AG04450 (cell line): ENCODE results near the gene CEP89. TPM values are rescaled to one million over a fixed set of nuclear protein-coding genes. Genes with fewer than 3 reads are reported as not detected.

Experiments
- polyA plus RNA-seq: library from polyadenylated mRNA; depleted of rRNA; stranded (reverse); fragments of >200 nt; gene quantifications from 2 replicates; pipeline ENCODE4 v1.2.3, GENCODE V29; 2011; rRNA removed
- small RNA-seq: library from RNA; depleted of rRNA; stranded (forward); fragments of <200 nt; gene quantifications from one replicate; pipeline ENCODE3, GENCODE V24; 2012; ENCODE audit warnings: low read depth; ENCODE audit not compliant: insufficient read length

The CEP89 gene
- polyA plus RNA-seq, 1 experiment: 12.3 TPM

Small RNA genes within 50 kb of the gene (small RNA-seq; reads per million reads assigned to genes)
- gene RN7SKP22: not detected

Other genes with a start within 250 kb of the CEP89 start
- gene SLC7A9, start 102.2 kb downstream of the CEP89 start, polyA plus RNA-seq: 0.15 TPM in 1 of 2 replicates, not detected in the other
- 1.6 and 1.8 TPM in 2 replicates for gene FAAP24, start 284 bp upstream of the CEP89 start, polyA plus RNA-seq
- gene RHPN2, start 92.9 kb upstream of the CEP89 start, polyA plus RNA-seq: 4.8 and 5.3 TPM in 2 replicates
- 7.0 and 7.9 TPM in 2 replicates for gene GPATCH1, start 109.2 kb upstream of the CEP89 start, polyA plus RNA-seq
- not detected in 2 replicates for gene WDR88, start 160.2 kb upstream of the CEP89 start, polyA plus RNA-seq
- 9.5 and 15.8 TPM in 2 replicates for gene LRP3, start 222.4 kb upstream of the CEP89 start, polyA plus RNA-seq